ENCODE results near the gene HNF1A. TPM values are rescaled to one million over a fixed set of nuclear protein-coding genes. Genes with fewer than 3 reads are reported as not detected.

The HNF1A gene
- total RNA-seq, 1 experiment from 2014 or later = not detected

GRCh38 chr12:120932058-120932457, 46.3 kb upstream of the HNF1A start:
- H3K4me1 ChIP-seq (ENCODE audit: control insufficient read depth in 1 of 2, insufficient read depth in 2 of 2, low read length in 2 of 2) = peaks cover 7 to 16% of the 10 kb centered on the region in 2 experiments; a peak in 3 of 4 replicates
- TF ChIP-seq, protein P1, sequence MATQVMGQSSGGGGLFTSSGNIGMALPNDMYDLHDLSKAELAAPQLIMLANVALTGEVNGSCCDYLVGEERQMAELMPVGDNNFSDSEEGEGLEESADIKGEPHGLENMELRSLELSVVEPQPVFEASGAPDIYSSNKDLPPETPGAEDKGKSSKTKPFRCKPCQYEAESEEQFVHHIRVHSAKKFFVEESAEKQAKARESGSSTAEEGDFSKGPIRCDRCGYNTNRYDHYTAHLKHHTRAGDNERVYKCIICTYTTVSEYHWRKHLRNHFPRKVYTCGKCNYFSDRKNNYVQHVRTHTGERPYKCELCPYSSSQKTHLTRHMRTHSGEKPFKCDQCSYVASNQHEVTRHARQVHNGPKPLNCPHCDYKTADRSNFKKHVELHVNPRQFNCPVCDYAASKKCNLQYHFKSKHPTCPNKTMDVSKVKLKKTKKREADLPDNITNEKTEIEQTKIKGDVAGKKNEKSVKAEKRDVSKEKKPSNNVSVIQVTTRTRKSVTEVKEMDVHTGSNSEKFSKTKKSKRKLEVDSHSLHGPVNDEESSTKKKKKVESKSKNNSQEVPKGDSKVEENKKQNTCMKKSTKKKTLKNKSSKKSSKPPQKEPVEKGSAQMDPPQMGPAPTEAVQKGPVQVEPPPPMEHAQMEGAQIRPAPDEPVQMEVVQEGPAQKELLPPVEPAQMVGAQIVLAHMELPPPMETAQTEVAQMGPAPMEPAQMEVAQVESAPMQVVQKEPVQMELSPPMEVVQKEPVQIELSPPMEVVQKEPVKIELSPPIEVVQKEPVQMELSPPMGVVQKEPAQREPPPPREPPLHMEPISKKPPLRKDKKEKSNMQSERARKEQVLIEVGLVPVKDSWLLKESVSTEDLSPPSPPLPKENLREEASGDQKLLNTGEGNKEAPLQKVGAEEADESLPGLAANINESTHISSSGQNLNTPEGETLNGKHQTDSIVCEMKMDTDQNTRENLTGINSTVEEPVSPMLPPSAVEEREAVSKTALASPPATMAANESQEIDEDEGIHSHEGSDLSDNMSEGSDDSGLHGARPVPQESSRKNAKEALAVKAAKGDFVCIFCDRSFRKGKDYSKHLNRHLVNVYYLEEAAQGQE (IDR thresholded peaks at IDR 0.05; ENCODE audit: low read depth) = no peak
- TF ChIP-seq ZFX (IDR thresholded peaks at IDR 0.05) = no peak
- no peak for TF ChIP-seq TCF7L2 (IDR thresholded peaks at IDR 0.05; ENCODE audit: borderline replicate concordance, extremely low read depth, insufficient read depth, insufficient read length)
- TF ChIP-seq SIN3A (IDR thresholded peaks at IDR 0.05; ENCODE audit: low read depth) = no peak
- no peak for TF ChIP-seq YY1 (IDR thresholded peaks at IDR 0.05; ENCODE audit: extremely low read depth, insufficient replicate concordance, low read depth, low read length)
- no peak for TF ChIP-seq RAD21 (IDR thresholded peaks at IDR 0.05; ENCODE audit: low read depth)
- no peak for TF ChIP-seq ELF1 (IDR thresholded peaks at IDR 0.05; ENCODE audit: borderline replicate concordance, low read depth)
- TF ChIP-seq POLR2A (IDR thresholded peaks at IDR 0.05; ENCODE audit: borderline replicate concordance, extremely low read depth, insufficient read depth, insufficient read length) = no peak
- no peak for TF ChIP-seq ZNF274 (IDR thresholded peaks at IDR 0.05; ENCODE audit: low read depth, low read length)
- TF ChIP-seq EZH2phosphoT487 (IDR thresholded peaks at IDR 0.05; ENCODE audit: borderline replicate concordance) = no peak
- no peak for TF ChIP-seq EZH2 (IDR thresholded peaks at IDR 0.05)
- TF ChIP-seq, protein P2, sequence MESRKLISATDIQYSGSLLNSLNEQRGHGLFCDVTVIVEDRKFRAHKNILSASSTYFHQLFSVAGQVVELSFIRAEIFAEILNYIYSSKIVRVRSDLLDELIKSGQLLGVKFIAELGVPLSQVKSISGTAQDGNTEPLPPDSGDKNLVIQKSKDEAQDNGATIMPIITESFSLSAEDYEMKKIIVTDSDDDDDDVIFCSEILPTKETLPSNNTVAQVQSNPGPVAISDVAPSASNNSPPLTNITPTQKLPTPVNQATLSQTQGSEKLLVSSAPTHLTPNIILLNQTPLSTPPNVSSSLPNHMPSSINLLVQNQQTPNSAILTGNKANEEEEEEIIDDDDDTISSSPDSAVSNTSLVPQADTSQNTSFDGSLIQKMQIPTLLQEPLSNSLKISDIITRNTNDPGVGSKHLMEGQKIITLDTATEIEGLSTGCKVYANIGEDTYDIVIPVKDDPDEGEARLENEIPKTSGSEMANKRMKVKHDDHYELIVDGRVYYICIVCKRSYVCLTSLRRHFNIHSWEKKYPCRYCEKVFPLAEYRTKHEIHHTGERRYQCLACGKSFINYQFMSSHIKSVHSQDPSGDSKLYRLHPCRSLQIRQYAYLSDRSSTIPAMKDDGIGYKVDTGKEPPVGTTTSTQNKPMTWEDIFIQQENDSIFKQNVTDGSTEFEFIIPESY (IDR thresholded peaks at IDR 0.05; ENCODE audit: extremely low read depth, insufficient replicate concordance, low read length) = no peak
- no peak for TF ChIP-seq JUND (IDR thresholded peaks at IDR 0.05)
- no peak for TF ChIP-seq CBX3 (IDR thresholded peaks at IDR 0.05; ENCODE audit: low read depth)
- TF ChIP-seq EGR1 (IDR thresholded peaks at IDR 0.05; ENCODE audit: low read depth) = no peak
- no peak for TF ChIP-seq CTCF (IDR thresholded peaks at IDR 0.05 in 2 of 3, conservative IDR thresholded peaks at IDR 0.05 in 1 of 3; ENCODE audit: borderline replicate concordance in 1 of 3, insufficient read depth in 1 of 3, low read depth in 2 of 3, low read length in 2 of 3)
- TF ChIP-seq, protein P3, sequence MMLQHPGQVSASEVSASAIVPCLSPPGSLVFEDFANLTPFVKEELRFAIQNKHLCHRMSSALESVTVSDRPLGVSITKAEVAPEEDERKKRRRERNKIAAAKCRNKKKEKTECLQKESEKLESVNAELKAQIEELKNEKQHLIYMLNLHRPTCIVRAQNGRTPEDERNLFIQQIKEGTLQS (IDR thresholded peaks at IDR 0.05) = no peak
- no peak for TF ChIP-seq CEBPB (IDR thresholded peaks at IDR 0.05; ENCODE audit: low read depth)
- no peak for TF ChIP-seq SRF (IDR thresholded peaks at IDR 0.05; ENCODE audit: low read depth)
- intact Hi-C loops (cut with micrococcal nuclease) = no loop called here
- H3K36me3 ChIP-seq (ENCODE audit: control insufficient read depth in 1 of 2, insufficient read depth in 2 of 2, low read length in 2 of 2) = no peaks in the 10 kb centered on the region; a peak in 1 of 4 replicates
- POLR2A ChIA-PET = no interaction called here
- RAD21 ChIA-PET (ENCODE audit: low non-redundant PET in 1 of 2, low total read pairs in 2 of 2, uncharacterized antibody in 2 of 2, unreplicated experiment in 2 of 2) = no interaction called here
- H3K4me2 ChIP-seq (ENCODE audit: low read length) = no peak overlapping the region
- H3K27me3 ChIP-seq (ENCODE audit: insufficient read depth, low read length) = no peaks in the 10 kb centered on the region
- ATAC-seq (no peak), DNase-seq (ENCODE audit: low read depth, low spot score) (no peak)
- no peaks in the 10 kb centered on the region for H3K9me3 ChIP-seq (ENCODE audit: control insufficient read depth in 1 of 2, insufficient read depth in 1 of 2, low read depth in 1 of 2, low read length in 2 of 2)
- H3K4me3 ChIP-seq (replicated peaks in 1 of 2; ENCODE audit: low read depth in 1 of 2, low read length in 2 of 2) = no peak overlapping the region
- H3K9ac ChIP-seq (ENCODE audit: low read length) = no peak overlapping the region
- no TSS peak for BruUV-seq (replicated peaks)
- H3K79me2 ChIP-seq (ENCODE audit: insufficient read depth, low read length) = no peaks in the 10 kb centered on the region
- H4K20me1 ChIP-seq (ENCODE audit: insufficient read depth) = no peaks in the 10 kb centered on the region
- no peak overlapping the region for H3K27ac ChIP-seq (ENCODE audit: low read depth, low read length)
- no peak overlapping the region for H2AFZ ChIP-seq (ENCODE audit: low read depth, low read length, poor library complexity, severe bottlenecking)
- CTCF ChIA-PET = no interaction called here
- no peaks in the 10 kb centered on the region for H3K9me2 ChIP-seq (ENCODE audit: insufficient read depth)
